WTC11 (cell line): ENCODE results near the gene GFOD2. TPM values are rescaled to one million over a fixed set of nuclear protein-coding genes. Genes with fewer than 3 reads are reported as not detected.

Source experiments
- ATAC-seq: fragments of 200-7000 bp; cut with Tn5 transposase; 2 replicates; pipeline ENCODE4 v1.10.0; 2021; ENCODE audit warnings: mild to moderate bottlenecking, moderate library complexity
- CTCF ChIA-PET: fragments of 300-600 bp; sonication (Branson Sonifier 250); formaldehyde crosslinking; loops from one replicate; lab custom pipeline; 2021; ENCODE audit warnings: antibody characterized with exemption; lab: Charles Lee
- POLR2A ChIA-PET: fragments of 350-600 bp; sonication (Branson Sonifier 250); formaldehyde crosslinking; loops from one replicate; lab custom pipeline; 2021; ENCODE audit warnings: antibody characterized with exemption; lab: Charles Lee
- DNase-seq: peaks from one replicate; pipeline ENCODE4 v3.0.0; 2021; ENCODE audit warnings: low spot score
- H3K27ac Mint-ChIP-seq: 2 replicates; pipeline ENCODE4 v1.8.0; 2021; ENCODE audit warnings: mixed read lengths
- H3K27me3 Mint-ChIP-seq: 2 replicates; pipeline ENCODE4 v1.8.0; 2021; ENCODE audit warnings: low read depth, mild to moderate bottlenecking, moderate library complexity, mixed read lengths
- H3K36me3 Mint-ChIP-seq: 2 replicates; pipeline ENCODE4 v1.8.0; 2021; ENCODE audit warnings: mixed read lengths
- H3K4me1 Mint-ChIP-seq: 2 replicates; pipeline ENCODE4 v1.8.0; 2022; ENCODE audit warnings: mixed read lengths
- H3K4me3 Mint-ChIP-seq: 2 replicates; pipeline ENCODE4 v1.8.0; 2021; ENCODE audit warnings: mild to moderate bottlenecking, moderate library complexity, mixed read lengths
- H3K9me3 Mint-ChIP-seq: 2 replicates; pipeline ENCODE4 v1.8.0; 2021; ENCODE audit warnings: mixed read lengths
- AR ChIP-seq: fragments of 250-450 bp; sonication (Bioruptor Pico); IDR thresholded peaks from 2 replicates; pipeline ENCODE4 v1.9.0; 2021; ENCODE audit warnings: mild to moderate bottlenecking
- ATF3 ChIP-seq: sonication (generic); formaldehyde crosslinking; conservative IDR thresholded peaks from 2 replicates; pipeline ENCODE4 v1.8.1; 2022; ENCODE audit warnings: mild to moderate bottlenecking, missing genetic modification reagents
- E2F1 ChIP-seq: sonication (generic); formaldehyde crosslinking; IDR thresholded peaks from 2 replicates; pipeline ENCODE4 v1.8.0; 2022; ENCODE audit warnings: mild to moderate bottlenecking, missing genetic modification reagents
- EMX1 ChIP-seq: fragments of 250-450 bp; sonication (Bioruptor Pico); IDR thresholded peaks from 2 replicates; pipeline ENCODE4 v1.8.0; 2021; ENCODE audit warnings: mild to moderate bottlenecking
- ESRRA ChIP-seq: sonication (generic); formaldehyde crosslinking; IDR thresholded peaks from 2 replicates; pipeline ENCODE4 v1.8.1; 2022; ENCODE audit warnings: mild to moderate bottlenecking, missing genetic modification reagents, borderline replicate concordance
- FOXJ3 ChIP-seq: sonication (generic); formaldehyde crosslinking; IDR thresholded peaks from 2 replicates; pipeline ENCODE4 v1.9.0; 2021; ENCODE audit warnings: missing genetic modification reagents, mild to moderate bottlenecking, borderline replicate concordance
- FOXP4 ChIP-seq: sonication (generic); formaldehyde crosslinking; IDR thresholded peaks from 2 replicates; pipeline ENCODE4 v1.8.0; 2022; ENCODE audit warnings: mild to moderate bottlenecking, missing genetic modification reagents
- GRHL2 ChIP-seq: fragments of 250-450 bp; sonication (Bioruptor Pico); IDR thresholded peaks from 2 replicates; pipeline ENCODE4 v1.8.0; 2022; ENCODE audit warnings: mild to moderate bottlenecking, moderate library complexity; ENCODE audit not compliant: insufficient replicate concordance, severe bottlenecking
- GTF2I ChIP-seq: fragments of 250-450 bp; sonication (Bioruptor Pico); conservative IDR thresholded peaks from 2 replicates; pipeline ENCODE4 v1.4.0; 2021; ENCODE audit warnings: mild to moderate bottlenecking
- IRF2 ChIP-seq: sonication (generic); formaldehyde crosslinking; IDR thresholded peaks from 2 replicates; pipeline ENCODE4 v1.8.0; 2022; ENCODE audit warnings: low read depth, missing genetic modification reagents, borderline replicate concordance
- JUN ChIP-seq: sonication (generic); formaldehyde crosslinking; IDR thresholded peaks from 2 replicates; pipeline ENCODE4 v1.8.0; 2023; ENCODE audit warnings: mild to moderate bottlenecking, missing genetic modification reagents
- MAX ChIP-seq: sonication (generic); formaldehyde crosslinking; IDR thresholded peaks from 2 replicates; pipeline ENCODE4 v1.8.0; 2022; ENCODE audit warnings: mild to moderate bottlenecking, missing genetic modification reagents
- MYBL2 ChIP-seq: sonication (generic); formaldehyde crosslinking; IDR thresholded peaks from 2 replicates; pipeline ENCODE4 v1.8.1; 2023; ENCODE audit warnings: mild to moderate bottlenecking, moderate library complexity, missing genetic modification reagents
- NFATC4 ChIP-seq: fragments of 250-450 bp; sonication (Bioruptor Pico); IDR thresholded peaks from 2 replicates; pipeline ENCODE4 v1.9.0; 2021; ENCODE audit warnings: mild to moderate bottlenecking
- NR2C2 ChIP-seq: sonication (generic); formaldehyde crosslinking; IDR thresholded peaks from 2 replicates; pipeline ENCODE4 v1.8.0; 2022; ENCODE audit warnings: mild to moderate bottlenecking, missing genetic modification reagents
- RORB ChIP-seq: fragments of 250-450 bp; sonication (Bioruptor Pico); IDR thresholded peaks from 2 replicates; pipeline ENCODE4 v1.9.0; 2021; ENCODE audit warnings: mild to moderate bottlenecking
- TEAD1 ChIP-seq: sonication (generic); formaldehyde crosslinking; IDR thresholded peaks from 2 replicates; pipeline ENCODE4 v1.8.0; 2022; ENCODE audit warnings: mild to moderate bottlenecking, missing genetic modification reagents
- TP53 ChIP-seq: sonication (generic); formaldehyde crosslinking; IDR thresholded peaks from 2 replicates; pipeline ENCODE4 v1.8.1; 2023; ENCODE audit warnings: mild to moderate bottlenecking, missing genetic modification reagents
- ZBTB43 ChIP-seq: sonication (generic); formaldehyde crosslinking; IDR thresholded peaks from 2 replicates; pipeline ENCODE4 v1.8.1; 2023; ENCODE audit warnings: mild to moderate bottlenecking, missing genetic modification reagents
- ZNF219 ChIP-seq: sonication (generic); formaldehyde crosslinking; IDR thresholded peaks from 2 replicates; pipeline ENCODE4 v1.8.0; 2023; ENCODE audit warnings: missing genetic modification reagents, mild to moderate bottlenecking, borderline replicate concordance
- ZNF232 ChIP-seq: sonication (generic); formaldehyde crosslinking; IDR thresholded peaks from 2 replicates; pipeline ENCODE4 v1.8.0; 2022; ENCODE audit warnings: mild to moderate bottlenecking, missing genetic modification reagents
- ZNF281 ChIP-seq: sonication (generic); formaldehyde crosslinking; IDR thresholded peaks from 2 replicates; pipeline ENCODE4 v1.8.0; 2023; ENCODE audit warnings: mild to moderate bottlenecking, missing genetic modification reagents
- ZNF396 ChIP-seq: fragments of 250-450 bp; sonication (Bioruptor Pico); IDR thresholded peaks from 2 replicates; pipeline ENCODE4 v1.8.0; 2021; ENCODE audit warnings: mild to moderate bottlenecking, moderate library complexity, borderline replicate concordance
- total RNA-seq: library from RNA; stranded (reverse); gene quantifications from 3 replicates; pipeline ENCODE4 v1.2.3, GENCODE V29; 2021

Gene GFOD2
- total RNA-seq, 1 experiment from 2014 or later: 29.5 TPM

GRCh38 chr16:67664871-67665270 lies 54.2 kb downstream of the GFOD2 start:
- ChIA-PET CTCF (interaction anchor here (0.9 to 10.3 kb wide), 5 partner anchors 8 to 151 kb away, joined by 3 to 137 read pairs (median 30); no protein-coding TSS in a partner anchor), POLR2A (interaction anchor here (0.6 kb wide), 1 partner anchor 174 kb away, joined by 4 read pairs; no protein-coding TSS in a partner anchor)
- Mint-ChIP-seq H3K4me3 (peak overlapping the region; percentile 27; the same call in 1 of the 2 replicates), H3K27ac (no peak overlapping the region), H3K9me3 (no peaks in the 10 kb centered on the region), H3K36me3 (no peaks in the 10 kb centered on the region), H3K27me3 (peaks cover 6% of the 10 kb centered on the region), H3K4me1 (peaks cover 18% of the 10 kb centered on the region)
- no peak for ATAC-seq
- TF ChIP-seq ATF3 (CRISPR knock-in tag): no peak
- TF ChIP-seq ZNF219: no peak
- no peak for TF ChIP-seq GTF2I (CRISPR knock-in tag)
- no peak for TF ChIP-seq NR2C2 (CRISPR knock-in tag)
- no peak for TF ChIP-seq MAX
- TF ChIP-seq JUN (CRISPR knock-in tag): no peak
- no peak for TF ChIP-seq ESRRA (CRISPR knock-in tag)
- TF ChIP-seq RORB: no peak
- no peak for DNase-seq

- Mint-ChIP-seq H3K36me3 (no peaks in the 10 kb centered on the region), H3K9me3 (no peaks in the 10 kb centered on the region), H3K4me3 (no peak overlapping the region), H3K4me1 (peaks cover 21% of the 10 kb centered on the region), H3K27ac (no peak overlapping the region), H3K27me3 (peaks cover 6% of the 10 kb centered on the region)
- no peak for DNase-seq
- ChIA-PET POLR2A (no interaction called here), CTCF (interaction anchor here (0.6 to 10.3 kb wide), 24 partner anchors 8 to 420 kb away, joined by 3 to 137 read pairs (median 6); partner anchors contain the start of genes CARMIL2, DDX28, DUS2 and GFOD2)
- ATAC-seq: no peak
- TF ChIP-seq ZBTB43 (CRISPR knock-in tag) (no peak), ZNF232 (CRISPR knock-in tag) (no peak), ZNF281 (CRISPR knock-in tag) (no peak), GTF2I (CRISPR knock-in tag) (no peak), ZNF396 (CRISPR knock-in tag) (no peak), GRHL2 (CRISPR knock-in tag) (no peak), FOXP4 (CRISPR knock-in tag) (no peak), JUN (CRISPR knock-in tag) (no peak), TP53 (CRISPR knock-in tag) (no peak), TEAD1 (CRISPR knock-in tag) (no peak), ATF3 (CRISPR knock-in tag) (no peak), MYBL2 (CRISPR knock-in tag) (no peak), NFATC4 (CRISPR knock-in tag) (no peak), E2F1 (CRISPR knock-in tag) (no peak), AR (no peak), FOXJ3 (CRISPR knock-in tag) (no peak), IRF2 (no peak), EMX1 (CRISPR knock-in tag) (no peak), NR2C2 (CRISPR knock-in tag) (no peak)
Measured at GRCh38 chr16:67664258-67664657, 54.9 kb downstream of the GFOD2 start.
